ENCODE results near the gene PTCH2. TPM values are rescaled to one million over a fixed set of nuclear protein-coding genes. Genes with fewer than 3 reads are reported as not detected.
A peak's percentile ranks its signal among the peaks of the same experiment; 100 is the strongest.

The PTCH2 gene
- total RNA-seq, 1 experiment from 2014 or later = 0.83 TPM

DNA sequence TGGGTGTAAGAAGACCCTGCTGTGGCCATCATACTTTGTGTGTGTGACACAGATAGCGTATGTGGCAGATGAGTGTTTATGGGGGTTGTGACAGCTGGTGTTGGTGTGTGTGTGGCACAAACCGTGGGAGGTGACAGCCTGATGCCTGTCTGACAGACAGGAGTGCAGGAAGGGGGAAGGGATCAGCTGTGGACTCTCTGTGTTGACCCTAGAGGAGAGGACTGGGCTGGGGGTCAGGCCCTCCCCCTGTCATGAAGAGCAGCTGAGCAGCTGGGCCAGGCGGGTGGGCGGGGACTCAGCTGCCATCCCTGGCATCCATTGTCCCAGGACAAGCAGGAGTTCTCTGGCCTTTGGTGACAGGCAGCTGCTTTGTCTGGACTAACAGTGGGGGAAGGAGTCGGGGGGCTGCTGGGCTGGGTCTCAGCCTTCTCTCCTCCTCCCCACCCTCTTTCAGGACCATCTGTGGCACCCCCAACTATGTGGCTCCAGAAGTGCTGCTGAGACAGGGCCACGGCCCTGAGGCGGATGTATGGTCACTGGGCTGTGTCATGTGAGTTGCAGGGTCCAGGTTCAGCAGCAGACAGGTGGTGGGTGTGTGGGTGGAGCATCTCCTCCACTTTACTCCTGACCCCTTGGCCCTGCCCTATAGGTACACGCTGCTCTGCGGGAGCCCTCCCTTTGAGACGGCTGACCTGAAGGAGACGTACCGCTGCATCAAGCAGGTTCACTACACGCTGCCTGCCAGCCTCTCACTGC, 40.6 kb downstream of the PTCH2 start:
- intact Hi-C loops (cut with micrococcal nuclease; ENCODE audit: unreplicated experiment) = loop anchor here (10.0 kb wide), 3 partner anchors 68 to 782 kb away; partner anchors contain the start of genes KIF2C, NASP, RNU5D-1 and SLC6A9
- no TSS peak for BruUV-seq (replicated peaks)
- no peak for TF ChIP-seq EZH2 (IDR thresholded peaks at IDR 0.05; ENCODE audit: low read depth)
- TF ChIP-seq, protein P1, sequence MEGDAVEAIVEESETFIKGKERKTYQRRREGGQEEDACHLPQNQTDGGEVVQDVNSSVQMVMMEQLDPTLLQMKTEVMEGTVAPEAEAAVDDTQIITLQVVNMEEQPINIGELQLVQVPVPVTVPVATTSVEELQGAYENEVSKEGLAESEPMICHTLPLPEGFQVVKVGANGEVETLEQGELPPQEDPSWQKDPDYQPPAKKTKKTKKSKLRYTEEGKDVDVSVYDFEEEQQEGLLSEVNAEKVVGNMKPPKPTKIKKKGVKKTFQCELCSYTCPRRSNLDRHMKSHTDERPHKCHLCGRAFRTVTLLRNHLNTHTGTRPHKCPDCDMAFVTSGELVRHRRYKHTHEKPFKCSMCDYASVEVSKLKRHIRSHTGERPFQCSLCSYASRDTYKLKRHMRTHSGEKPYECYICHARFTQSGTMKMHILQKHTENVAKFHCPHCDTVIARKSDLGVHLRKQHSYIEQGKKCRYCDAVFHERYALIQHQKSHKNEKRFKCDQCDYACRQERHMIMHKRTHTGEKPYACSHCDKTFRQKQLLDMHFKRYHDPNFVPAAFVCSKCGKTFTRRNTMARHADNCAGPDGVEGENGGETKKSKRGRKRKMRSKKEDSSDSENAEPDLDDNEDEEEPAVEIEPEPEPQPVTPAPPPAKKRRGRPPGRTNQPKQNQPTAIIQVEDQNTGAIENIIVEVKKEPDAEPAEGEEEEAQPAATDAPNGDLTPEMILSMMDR (conservative IDR thresholded peaks at IDR 0.05) = no peak
- peaks cover 41% of the 10 kb centered on the region for H3K79me2 ChIP-seq (ENCODE audit: low read depth)
- peak overlapping the region; percentile 82 for H3K4me3 ChIP-seq
- H3K4me2 ChIP-seq = peak overlapping the region; percentile 94
- no peaks in the 10 kb centered on the region for H4K20me1 ChIP-seq (ENCODE audit: insufficient read depth)
- POLR2A ChIA-PET (ENCODE audit: unreplicated experiment) = no interaction called here
- peaks cover 10% of the 10 kb centered on the region; the same call in 1 of the 2 replicates for H3K36me3 ChIP-seq (ENCODE audit: low read depth)
- peaks cover 60% of the 10 kb centered on the region for H3F3A ChIP-seq (ENCODE audit: insufficient read depth, low read depth)
- H3K9me3 ChIP-seq (ENCODE audit: insufficient read depth, low read depth) = no peaks in the 10 kb centered on the region
- CTCF ChIA-PET = interaction anchor here (0.7 kb wide), 1 partner anchor 82 kb away, joined by 13 read pairs; no protein-coding TSS in a partner anchor
- no peak for DNase-seq
- H3K9me2 ChIP-seq (ENCODE audit: insufficient read depth) = no peaks in the 10 kb centered on the region
- H3K27me3 ChIP-seq (ENCODE audit: insufficient read depth, low read depth) = no peaks in the 10 kb centered on the region
- H2AFZ ChIP-seq = no peak overlapping the region
- H3K4me1 ChIP-seq (replicated peaks; ENCODE audit: insufficient read depth) = peaks cover 62% of the 10 kb centered on the region
- H3K27ac ChIP-seq = peak overlapping the region; percentile 81

DNA sequence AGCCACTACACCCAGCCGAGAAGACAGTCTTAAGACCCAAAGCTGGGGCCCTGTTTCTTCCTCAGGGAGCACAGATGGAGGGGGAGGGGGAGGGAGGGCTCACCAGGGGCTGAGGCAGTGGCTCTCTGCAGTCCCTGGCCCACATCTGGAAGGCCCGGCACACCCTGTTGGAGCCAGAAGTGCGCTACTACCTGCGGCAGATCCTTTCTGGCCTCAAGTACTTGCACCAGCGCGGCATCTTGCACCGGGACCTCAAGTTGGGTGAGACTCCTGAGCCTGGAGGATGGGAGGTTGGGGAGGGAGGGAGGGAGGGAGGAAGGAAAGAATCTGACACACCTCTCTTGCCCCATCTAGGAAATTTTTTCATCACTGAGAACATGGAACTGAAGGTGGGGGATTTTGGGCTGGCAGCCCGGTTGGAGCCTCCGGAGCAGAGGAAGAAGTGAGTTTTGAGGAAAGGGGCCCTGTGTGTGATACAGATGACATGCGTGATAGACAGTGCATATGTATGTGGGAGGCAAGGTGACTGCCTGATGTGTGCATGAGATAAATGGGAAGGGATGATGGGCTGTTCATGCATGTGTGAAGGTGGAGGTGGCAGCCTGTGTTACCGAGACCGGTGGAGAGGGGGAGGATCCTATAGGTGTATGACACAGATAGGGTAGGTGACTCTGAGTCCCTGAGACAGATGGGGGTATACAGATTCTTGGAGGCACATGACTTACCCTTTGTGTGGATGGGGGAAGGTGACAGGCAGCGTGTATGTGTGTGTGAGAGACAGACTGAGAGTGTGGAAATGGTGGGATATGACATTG, 41.4 kb downstream of the PTCH2 start:
- Histone ChIP-seq H3K27me3 (ENCODE audit: insufficient read depth, low read depth) (no peaks in the 10 kb centered on the region), H3K27ac (peak overlapping the region; percentile 81), H3K79me2 (ENCODE audit: low read depth) (peaks cover 41% of the 10 kb centered on the region), H2AFZ (no peak overlapping the region), H3K9me2 (ENCODE audit: insufficient read depth) (no peaks in the 10 kb centered on the region), H3K36me3 (ENCODE audit: low read depth) (peaks cover 10% of the 10 kb centered on the region; the same call in 1 of the 2 replicates), H4K20me1 (ENCODE audit: insufficient read depth) (no peaks in the 10 kb centered on the region), H3K4me3 (peak overlapping the region; percentile 82), H3F3A (ENCODE audit: insufficient read depth, low read depth) (peaks cover 61% of the 10 kb centered on the region), H3K4me2 (peak overlapping the region; percentile 94), H3K4me1 (replicated peaks; ENCODE audit: insufficient read depth) (peaks cover 59% of the 10 kb centered on the region), H3K9me3 (ENCODE audit: insufficient read depth, low read depth) (no peaks in the 10 kb centered on the region)
- intact Hi-C loops (cut with micrococcal nuclease; ENCODE audit: unreplicated experiment) = loop anchor here (1.0 to 10.0 kb wide), 5 partner anchors 18 to 783 kb away; partner anchors contain the start of genes KIF2C, NASP, RNU5D-1 and SLC6A9
- DNase-seq = peak in 1 of 2 experiments; percentile 59
- ChIA-PET POLR2A (ENCODE audit: unreplicated experiment) (interaction anchor here (0.6 kb wide), 1 partner anchor 26 kb away, joined by 3 read pairs; the partner anchor contains the start of gene RPS8), CTCF (interaction anchor here (0.7 to 1.0 kb wide), 2 partner anchors 81 to 209 kb away, joined by 4 to 13 read pairs; no protein-coding TSS in a partner anchor)
- no peak for TF ChIP-seq EZH2 (IDR thresholded peaks at IDR 0.05; ENCODE audit: low read depth)
- TF ChIP-seq, protein P1 (conservative IDR thresholded peaks at IDR 0.05) = no peak
- no TSS peak for BruUV-seq (replicated peaks)
